Activated CD8-positive, alpha-beta T cell treated with anti-CD3 and anti-CD28 coated beads for 36 hours (primary cell): ENCODE data around the gene SLC24A3. TPM values are rescaled to one million over a fixed set of nuclear protein-coding genes. Genes with fewer than 3 reads are reported as not detected.

Experiments used
- ATAC-seq: fragments of 200-7000 bp; cut with Tn5 transposase; one replicate; pipeline ENCODE4 v1.10.0; 2021; ENCODE audit warnings: mild to moderate bottlenecking, moderate library complexity
- CTCF ChIA-PET: fragments of 350-600 bp; sonication (Branson Sonifier 250); formaldehyde crosslinking; loops from one replicate; lab custom pipeline; 2021; ENCODE audit warnings: antibody characterized with exemption; lab: Charles Lee
- POLR2A ChIA-PET: fragments of 350-600 bp; sonication (Branson Sonifier 250); formaldehyde crosslinking; loops from one replicate; lab custom pipeline; 2021; ENCODE audit warnings: antibody characterized with exemption; lab: Charles Lee
- DNase-seq: peaks from one replicate; pipeline ENCODE4 v3.0.0-alpha.2; 2020
- H3K27ac Mint-ChIP-seq: one replicate; pipeline ENCODE4 v1.8.0; 2021; ENCODE audit warnings: mild to moderate bottlenecking, mixed read lengths
- H3K27me3 Mint-ChIP-seq: one replicate; pipeline ENCODE4 v1.8.0; 2021; ENCODE audit warnings: mixed read lengths
- H3K36me3 Mint-ChIP-seq: one replicate; pipeline ENCODE4 v1.8.0; 2021; ENCODE audit warnings: low read depth, mixed read lengths
- H3K4me1 Mint-ChIP-seq: one replicate; pipeline ENCODE4 v1.8.0; 2021; ENCODE audit warnings: low read depth, mixed read lengths
- H3K4me3 Mint-ChIP-seq: one replicate; pipeline ENCODE4 v1.8.0; 2021; ENCODE audit warnings: mild to moderate bottlenecking, moderate library complexity, mixed read lengths
- H3K9me3 Mint-ChIP-seq: one replicate; pipeline ENCODE4 v1.8.0; 2021; ENCODE audit warnings: mixed read lengths
- CTCF ChIP-seq: fragments of 200-600 bp; IDR thresholded peaks from one replicate; pipeline ENCODE4 v1.8.0; 2022; ENCODE audit warnings: antibody characterized with exemption, mild to moderate bottlenecking
- intact Hi-C: fragments of 100-400 bp; cut with micrococcal nuclease; formaldehyde crosslinking; loops from one replicate; pipeline ENCODE4 v1.10.0; 2022
- total RNA-seq, 2 experiments: library from RNA; stranded (reverse); gene quantifications; one replicate each; pipeline ENCODE4 v1.2.3, GENCODE V29; 2021

The SLC24A3 gene
- total RNA-seq, 2 experiments from 2014 or later: not detected

- ATAC-seq (no peak), DNase-seq (no peak)
- H3K27me3 Mint-ChIP-seq: peaks cover 6% of the 10 kb centered on the region
- ChIA-PET POLR2A (no interaction called here), CTCF (no interaction called here)
- H3K9me3 Mint-ChIP-seq: no peaks in the 10 kb centered on the region
- no peaks in the 10 kb centered on the region for H3K36me3 Mint-ChIP-seq
- H3K4me1 Mint-ChIP-seq: no peaks in the 10 kb centered on the region
- H3K4me3 Mint-ChIP-seq: no peak overlapping the region
- H3K27ac Mint-ChIP-seq: no peak overlapping the region
- intact Hi-C loops: no loop called here
- no peak for TF ChIP-seq CTCF
Observed at GRCh38 chr20:19374216-19374615, 161.8 kb downstream of the SLC24A3 start.

- H3K4me1 Mint-ChIP-seq: no peaks in the 10 kb centered on the region
- H3K36me3 Mint-ChIP-seq: no peaks in the 10 kb centered on the region
- ChIA-PET POLR2A (no interaction called here), CTCF (no interaction called here)
- H3K4me3 Mint-ChIP-seq: no peak overlapping the region
- no peak for TF ChIP-seq CTCF
- DNase-seq (no peak), ATAC-seq (no peak)
- intact Hi-C loops: no loop called here
- H3K27me3 Mint-ChIP-seq: peaks cover 5% of the 10 kb centered on the region
- no peaks in the 10 kb centered on the region for H3K9me3 Mint-ChIP-seq
- H3K27ac Mint-ChIP-seq: no peak overlapping the region
Observed at GRCh38 chr20:19375395-19375794, 163.0 kb downstream of the SLC24A3 start.

GRCh38 chr20:19375801-19376200 lies 163.4 kb downstream of the SLC24A3 start:
- no peaks in the 10 kb centered on the region for H3K4me1 Mint-ChIP-seq
- no peak overlapping the region for H3K4me3 Mint-ChIP-seq
- TF ChIP-seq CTCF: no peak
- ChIA-PET CTCF (no interaction called here), POLR2A (no interaction called here)
- no peak overlapping the region for H3K27ac Mint-ChIP-seq
- ATAC-seq: no peak
- H3K9me3 Mint-ChIP-seq: no peaks in the 10 kb centered on the region
- H3K36me3 Mint-ChIP-seq: no peaks in the 10 kb centered on the region
- no peak for DNase-seq
- H3K27me3 Mint-ChIP-seq: peaks cover 5% of the 10 kb centered on the region
- intact Hi-C loops: no loop called here

- no peaks in the 10 kb centered on the region for H3K36me3 Mint-ChIP-seq
- no peaks in the 10 kb centered on the region for H3K4me1 Mint-ChIP-seq
- no peak for TF ChIP-seq CTCF
- H3K27ac Mint-ChIP-seq: no peak overlapping the region
- ChIA-PET POLR2A (no interaction called here), CTCF (no interaction called here)
- DNase-seq: no peak
- H3K9me3 Mint-ChIP-seq: no peaks in the 10 kb centered on the region
- no peak overlapping the region for H3K4me3 Mint-ChIP-seq
- intact Hi-C loops: no loop called here
- ATAC-seq: no peak
- H3K27me3 Mint-ChIP-seq: peaks cover 5% of the 10 kb centered on the region
Observed at GRCh38 chr20:19376451-19377229, 164.2 kb downstream of the SLC24A3 start.

- no peak for DNase-seq
- CTCF ChIA-PET: no interaction called here
- POLR2A ChIA-PET: no interaction called here
- no peaks in the 10 kb centered on the region for H3K4me1 Mint-ChIP-seq
- ATAC-seq: no peak
- intact Hi-C loops: no loop called here
- H3K9me3 Mint-ChIP-seq: no peaks in the 10 kb centered on the region
- no peaks in the 10 kb centered on the region for H3K36me3 Mint-ChIP-seq
- no peak overlapping the region for H3K4me3 Mint-ChIP-seq
- H3K27ac Mint-ChIP-seq: no peak overlapping the region
- H3K27me3 Mint-ChIP-seq: peaks cover 5% of the 10 kb centered on the region
- TF ChIP-seq CTCF: no peak
Observed at GRCh38 chr20:19378058-19378457, 165.6 kb downstream of the SLC24A3 start.
